ENCODE data around the gene ST8SIA5. TPM values are rescaled to one million over a fixed set of nuclear protein-coding genes. Genes with fewer than 3 reads are reported as not detected.

ST8SIA5 gene
- polyA plus RNA-seq, 1 experiment, result not detected

DNA sequence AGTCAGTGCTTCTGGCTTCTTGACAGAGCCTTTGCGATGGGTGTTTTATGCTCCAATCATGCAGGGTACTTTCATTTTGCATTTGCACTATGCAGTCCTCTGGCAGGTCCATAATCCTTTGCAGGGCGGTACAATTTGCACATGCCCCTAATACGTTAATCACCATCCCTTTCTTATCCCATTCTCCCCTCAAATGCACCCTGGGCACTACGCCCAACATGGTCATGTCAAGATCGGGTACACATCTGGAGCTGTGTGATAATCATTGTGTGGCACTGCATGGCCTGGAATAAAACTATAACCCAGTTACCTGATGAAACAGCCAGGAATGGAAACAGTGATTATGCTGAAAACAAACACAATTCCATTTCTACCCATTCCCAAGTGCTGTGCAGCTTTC is 127.5 kb downstream of the ST8SIA5 start:
- Histone ChIP-seq H3K36me3 (ENCODE audit: control insufficient read depth, insufficient read depth, low read length) (no peaks in the 10 kb centered on the region), H3K4me3 (ENCODE audit: low read depth, low read length) (no peak overlapping the region), H3K27me3 (ENCODE audit: control insufficient read depth, insufficient read depth, low read length) (no peaks in the 10 kb centered on the region)
- POLR2A ChIA-PET, result no interaction called here
- DNase-seq (ENCODE audit: low read depth), result no peak
- TF ChIP-seq, protein P1, sequence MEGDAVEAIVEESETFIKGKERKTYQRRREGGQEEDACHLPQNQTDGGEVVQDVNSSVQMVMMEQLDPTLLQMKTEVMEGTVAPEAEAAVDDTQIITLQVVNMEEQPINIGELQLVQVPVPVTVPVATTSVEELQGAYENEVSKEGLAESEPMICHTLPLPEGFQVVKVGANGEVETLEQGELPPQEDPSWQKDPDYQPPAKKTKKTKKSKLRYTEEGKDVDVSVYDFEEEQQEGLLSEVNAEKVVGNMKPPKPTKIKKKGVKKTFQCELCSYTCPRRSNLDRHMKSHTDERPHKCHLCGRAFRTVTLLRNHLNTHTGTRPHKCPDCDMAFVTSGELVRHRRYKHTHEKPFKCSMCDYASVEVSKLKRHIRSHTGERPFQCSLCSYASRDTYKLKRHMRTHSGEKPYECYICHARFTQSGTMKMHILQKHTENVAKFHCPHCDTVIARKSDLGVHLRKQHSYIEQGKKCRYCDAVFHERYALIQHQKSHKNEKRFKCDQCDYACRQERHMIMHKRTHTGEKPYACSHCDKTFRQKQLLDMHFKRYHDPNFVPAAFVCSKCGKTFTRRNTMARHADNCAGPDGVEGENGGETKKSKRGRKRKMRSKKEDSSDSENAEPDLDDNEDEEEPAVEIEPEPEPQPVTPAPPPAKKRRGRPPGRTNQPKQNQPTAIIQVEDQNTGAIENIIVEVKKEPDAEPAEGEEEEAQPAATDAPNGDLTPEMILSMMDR (IDR thresholded peaks at IDR 0.05; ENCODE audit: insufficient read depth, low read depth, low read length), result no peak
- CTCF ChIA-PET, result no interaction called here

DNA sequence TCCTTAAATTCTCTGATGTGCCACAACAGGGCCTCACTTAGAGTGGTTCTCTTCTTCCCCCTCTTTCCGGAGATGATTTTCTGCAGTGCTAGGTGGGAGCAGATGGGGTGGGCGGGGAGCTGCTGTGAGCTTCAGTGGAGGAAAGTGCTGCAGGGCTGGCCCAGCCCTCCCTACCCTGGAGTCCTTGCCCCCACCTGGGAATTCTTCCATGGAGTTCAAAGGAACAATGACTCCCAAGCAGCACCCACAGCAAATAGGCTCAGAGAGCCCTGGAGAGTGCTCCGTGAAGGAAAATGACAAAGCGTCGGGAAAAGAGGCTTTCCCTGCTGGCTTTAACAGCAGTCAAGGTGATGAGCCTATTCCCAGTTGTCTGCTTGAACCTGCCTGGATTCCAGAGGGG is 128.6 kb downstream of the ST8SIA5 start:
- H3K27me3 ChIP-seq (ENCODE audit: control insufficient read depth, insufficient read depth, low read length), result no peaks in the 10 kb centered on the region
- TF ChIP-seq, protein P1 (IDR thresholded peaks at IDR 0.05; ENCODE audit: insufficient read depth, low read depth, low read length), result no peak
- H3K36me3 ChIP-seq (ENCODE audit: control insufficient read depth, insufficient read depth, low read length), result no peaks in the 10 kb centered on the region
- POLR2A ChIA-PET, result no interaction called here
- CTCF ChIA-PET, result no interaction called here
- DNase-seq (ENCODE audit: low read depth), result no peak
- no peak overlapping the region for H3K4me3 ChIP-seq (ENCODE audit: low read depth, low read length)

DNA sequence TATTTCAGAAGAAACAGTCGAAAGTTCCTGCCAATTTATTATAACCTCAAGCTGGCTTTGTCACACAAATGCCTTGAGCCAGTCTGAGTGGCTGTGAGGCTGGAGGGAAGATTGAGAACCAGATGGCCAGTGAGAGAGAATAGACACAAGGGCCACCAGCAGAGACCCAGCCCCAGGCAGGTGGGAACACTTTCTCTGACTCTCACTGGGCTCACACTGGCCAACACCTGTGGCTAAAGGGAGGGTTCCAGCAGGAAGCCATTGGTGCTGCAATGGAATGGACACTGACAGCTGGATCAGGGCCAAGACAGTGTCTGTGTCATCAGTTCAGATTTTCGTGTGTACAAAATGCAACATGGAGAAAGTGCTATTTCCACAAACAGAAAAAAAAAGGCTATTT is 129.7 kb downstream of the ST8SIA5 start:
- TF ChIP-seq, protein P1 (IDR thresholded peaks at IDR 0.05; ENCODE audit: insufficient read depth, low read depth, low read length), result no peak
- H3K36me3 ChIP-seq (ENCODE audit: control insufficient read depth, insufficient read depth, low read length), result no peaks in the 10 kb centered on the region
- ChIA-PET POLR2A (no interaction called here), CTCF (no interaction called here)
- H3K4me3 ChIP-seq (ENCODE audit: low read depth, low read length), result no peak overlapping the region
- DNase-seq (ENCODE audit: low read depth), result no peak
- H3K27me3 ChIP-seq (ENCODE audit: control insufficient read depth, insufficient read depth, low read length), result no peaks in the 10 kb centered on the region

DNA sequence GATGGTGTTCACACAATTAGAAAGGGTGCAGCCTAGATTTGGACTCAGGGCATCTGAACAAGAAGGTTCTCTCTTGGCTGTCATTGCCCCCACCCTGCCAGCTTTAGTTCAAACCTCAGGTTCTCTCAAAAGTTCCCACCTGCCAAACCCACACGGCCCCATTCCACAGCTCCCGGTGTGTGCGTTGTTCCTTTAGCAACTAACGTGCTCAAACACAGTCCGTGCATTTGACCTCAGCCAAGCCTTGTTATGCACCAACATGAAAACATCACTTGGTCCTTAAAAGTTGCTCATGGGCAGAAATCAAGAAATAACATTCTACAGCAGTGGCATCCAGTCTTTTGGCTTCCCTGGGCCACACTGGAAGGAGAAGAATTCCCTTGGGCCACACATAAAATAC is 131.8 kb downstream of the ST8SIA5 start:
- DNase-seq (ENCODE audit: low read depth), result no peak
- ChIA-PET CTCF (interaction anchor here (1.3 to 1.5 kb wide), 2 partner anchors 344 to 452 kb away, joined by 4 read pairs; a partner anchor contains a TSS), POLR2A (no interaction called here)
- Histone ChIP-seq H3K4me3 (ENCODE audit: low read depth, low read length) (no peak overlapping the region), H3K36me3 (ENCODE audit: control insufficient read depth, insufficient read depth, low read length) (no peaks in the 10 kb centered on the region), H3K27me3 (ENCODE audit: control insufficient read depth, insufficient read depth, low read length) (no peaks in the 10 kb centered on the region)
- TF ChIP-seq, protein P1 (IDR thresholded peaks at IDR 0.05; ENCODE audit: insufficient read depth, low read depth, low read length), result no peak

DNA sequence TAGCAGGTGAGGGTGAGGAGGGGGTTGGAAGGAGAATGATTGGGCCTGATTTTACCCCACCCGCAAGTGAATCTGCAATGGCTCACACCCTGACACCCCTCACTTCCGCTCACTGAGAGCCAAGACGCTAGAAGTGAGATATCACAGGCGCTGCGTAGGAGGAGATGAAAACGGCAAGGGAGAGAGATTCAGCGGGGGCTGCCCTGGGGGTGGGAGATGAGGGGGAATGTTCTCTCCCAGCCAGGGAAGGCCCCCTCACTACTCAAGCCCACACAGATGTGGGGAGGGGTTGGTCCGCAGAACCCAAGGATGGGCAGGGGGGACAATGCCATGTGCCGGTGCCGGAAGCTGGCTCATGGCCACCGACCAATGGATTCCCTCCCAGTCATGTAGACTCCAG is 132.7 kb downstream of the ST8SIA5 start:
- H3K4me3 ChIP-seq (ENCODE audit: low read depth, low read length), result no peak overlapping the region
- TF ChIP-seq, protein P1 (IDR thresholded peaks at IDR 0.05; ENCODE audit: insufficient read depth, low read depth, low read length), result no peak
- no peaks in the 10 kb centered on the region for H3K36me3 ChIP-seq (ENCODE audit: control insufficient read depth, insufficient read depth, low read length)
- DNase-seq (ENCODE audit: low read depth), result no peak
- no peaks in the 10 kb centered on the region for H3K27me3 ChIP-seq (ENCODE audit: control insufficient read depth, insufficient read depth, low read length)
- ChIA-PET CTCF (interaction anchor here (0.5 to 2.7 kb wide), 6 partner anchors 14 to 487 kb away, joined by 3 to 11 read pairs (median 5); a partner anchor contains a TSS), POLR2A (no interaction called here)
